ENCODE data around the gene CACNB2. TPM values are rescaled to one million over a fixed set of nuclear protein-coding genes. Genes with fewer than 3 reads are reported as not detected.

Gene CACNB2
- total RNA-seq, 1 donor from 2014 or later, result 7.6 TPM

GRCh38 chr10:18504161-18504560, 363.9 kb downstream of the CACNB2 start:
- Mint-ChIP-seq H3K4me1 (ENCODE audit: unreplicated experiment) (no peaks in the 10 kb centered on the region), H3K27ac (no peak overlapping the region), H3K27me3 (no peaks in the 10 kb centered on the region), H3K9me3 (no peaks in the 10 kb centered on the region), H3K36me3 (no peaks in the 10 kb centered on the region), H3K4me3 (no peak overlapping the region)
- DNase-seq (ENCODE audit: extremely low spot score, unreplicated experiment), result no peak
- TF ChIP-seq CTCF (conservative IDR thresholded peaks at IDR 0.05), result no peak

GRCh38 chr10:18505456-18506118, 365.4 kb downstream of the CACNB2 start:
- no peak for TF ChIP-seq CTCF (conservative IDR thresholded peaks at IDR 0.05)
- Mint-ChIP-seq H3K9me3 (no peaks in the 10 kb centered on the region), H3K4me3 (no peak overlapping the region), H3K36me3 (no peaks in the 10 kb centered on the region), H3K4me1 (ENCODE audit: unreplicated experiment) (no peaks in the 10 kb centered on the region), H3K27me3 (no peaks in the 10 kb centered on the region), H3K27ac (no peak overlapping the region)
- DNase-seq (ENCODE audit: extremely low spot score, unreplicated experiment), result no peak

- Mint-ChIP-seq H3K36me3 (peaks cover 4% of the 10 kb centered on the region), H3K27ac (no peak overlapping the region), H3K4me1 (ENCODE audit: unreplicated experiment) (no peaks in the 10 kb centered on the region)
Measured at GRCh38 chr10:18508587-18508986, 368.4 kb downstream of the CACNB2 start.

GRCh38 chr10:18514537-18514936, 374.3 kb downstream of the CACNB2 start:
- Mint-ChIP-seq H3K9me3 (no peaks in the 10 kb centered on the region), H3K27me3 (no peaks in the 10 kb centered on the region), H3K36me3 (peaks cover 4% of the 10 kb centered on the region), H3K27ac (no peak overlapping the region), H3K4me1 (ENCODE audit: unreplicated experiment) (no peaks in the 10 kb centered on the region), H3K4me3 (no peak overlapping the region)
- no peak for DNase-seq (ENCODE audit: extremely low spot score, unreplicated experiment)
- TF ChIP-seq CTCF (conservative IDR thresholded peaks at IDR 0.05), result no peak

More at GRCh38 chr10:18508587-18508986, 368.4 kb downstream of the CACNB2 start:
- no peak for TF ChIP-seq CTCF (conservative IDR thresholded peaks at IDR 0.05)
- Mint-ChIP-seq H3K9me3 (no peaks in the 10 kb centered on the region), H3K4me3 (no peak overlapping the region), H3K27me3 (no peaks in the 10 kb centered on the region)
- DNase-seq (ENCODE audit: extremely low spot score, unreplicated experiment), result no peak

- TF ChIP-seq CTCF (conservative IDR thresholded peaks at IDR 0.05), result no peak
- Mint-ChIP-seq H3K27me3 (no peaks in the 10 kb centered on the region), H3K36me3 (peaks cover 4% of the 10 kb centered on the region), H3K4me3 (no peak overlapping the region), H3K27ac (no peak overlapping the region), H3K4me1 (ENCODE audit: unreplicated experiment) (no peaks in the 10 kb centered on the region), H3K9me3 (no peaks in the 10 kb centered on the region)
- DNase-seq (ENCODE audit: extremely low spot score, unreplicated experiment), result no peak
Measured at GRCh38 chr10:18516851-18517250, 376.6 kb downstream of the CACNB2 start.
